Measurements from ENCODE around the gene ACOT9.

DNA sequence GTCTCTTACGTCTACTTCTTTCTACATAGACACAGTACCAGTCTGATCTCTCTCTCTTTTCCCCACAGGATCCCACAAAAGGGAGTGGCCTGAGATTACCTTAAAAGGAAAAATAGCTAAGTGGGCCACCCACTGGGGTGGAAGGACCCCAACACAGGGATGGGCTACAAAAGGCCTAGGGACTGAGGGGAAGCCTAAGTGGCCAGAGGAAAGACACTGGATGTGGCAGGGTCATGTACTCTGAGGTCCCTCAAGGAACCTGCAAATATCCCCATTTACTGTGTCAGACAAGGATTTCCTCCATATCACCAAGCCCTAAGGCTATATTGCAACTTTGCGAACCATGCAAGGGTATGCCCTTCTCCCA, 82.3 kb downstream of the ACOT9 start:
- no peak for TF ChIP-seq TAF1 (IDR thresholded peaks at IDR 0.05; ENCODE audit: borderline replicate concordance, low read depth, low read length)
- no peak for TF ChIP-seq POLR2AphosphoS5 (IDR thresholded peaks at IDR 0.05; ENCODE audit: low read depth, low read length)

Measured in GM12892 (cell line).